ENCODE data around the gene DPP9. TPM values are rescaled to one million over a fixed set of nuclear protein-coding genes. Genes with fewer than 3 reads are reported as not detected.

The DPP9 gene
- 35.9 and 54.5 TPM in 2 replicates for total RNA-seq

GRCh38 chr19:4723595-4724514, at the start of gene DPP9:
DPP9 (minus strand) TSS chr19:4723842; CDS start chr19:4719906, 3,936 bp downstream.

DNA sequence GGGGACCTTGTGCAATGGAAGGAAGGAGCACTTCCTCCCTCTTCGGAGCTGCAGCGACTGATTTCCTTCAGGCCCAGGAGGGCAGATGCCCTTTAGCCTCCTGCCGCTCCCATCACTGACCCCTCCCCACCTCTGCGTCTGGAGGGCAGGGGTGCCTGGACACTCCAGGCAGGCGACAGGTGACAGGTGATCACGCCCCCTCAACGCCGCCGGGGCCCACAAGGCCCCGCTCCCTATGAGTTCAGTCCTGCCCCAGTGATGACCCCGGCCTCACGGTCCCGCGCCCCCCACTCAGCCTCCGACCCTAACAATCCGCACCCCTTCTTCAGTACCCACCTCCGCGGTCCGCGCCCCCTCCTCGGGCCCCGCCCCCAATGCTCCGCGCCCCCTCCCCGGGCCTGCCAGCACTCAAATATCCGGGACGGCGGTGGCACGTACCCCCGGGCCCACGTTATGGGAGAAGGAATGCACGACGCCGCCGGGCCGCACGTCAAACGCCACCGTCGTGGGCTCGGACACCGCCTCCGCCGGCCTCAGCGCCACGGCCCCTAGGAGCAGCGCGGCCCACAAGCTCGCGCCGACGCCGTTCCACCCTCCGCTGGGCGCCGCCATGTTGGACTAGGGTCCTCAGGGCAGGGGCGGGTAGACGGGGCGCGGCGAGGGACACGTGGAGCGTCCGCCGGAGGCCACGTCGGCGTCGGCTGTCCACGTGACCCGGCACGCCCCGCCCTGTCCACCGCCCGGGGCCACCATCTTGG, 53.7 kb downstream of the DPP9 start, which contains the start of gene MYDGF:
TSS of gene MYDGF (minus strand) at position 620 of the 758 bp plus-strand sequence. CDS start at position 612, 8 bp downstream.

DNA sequence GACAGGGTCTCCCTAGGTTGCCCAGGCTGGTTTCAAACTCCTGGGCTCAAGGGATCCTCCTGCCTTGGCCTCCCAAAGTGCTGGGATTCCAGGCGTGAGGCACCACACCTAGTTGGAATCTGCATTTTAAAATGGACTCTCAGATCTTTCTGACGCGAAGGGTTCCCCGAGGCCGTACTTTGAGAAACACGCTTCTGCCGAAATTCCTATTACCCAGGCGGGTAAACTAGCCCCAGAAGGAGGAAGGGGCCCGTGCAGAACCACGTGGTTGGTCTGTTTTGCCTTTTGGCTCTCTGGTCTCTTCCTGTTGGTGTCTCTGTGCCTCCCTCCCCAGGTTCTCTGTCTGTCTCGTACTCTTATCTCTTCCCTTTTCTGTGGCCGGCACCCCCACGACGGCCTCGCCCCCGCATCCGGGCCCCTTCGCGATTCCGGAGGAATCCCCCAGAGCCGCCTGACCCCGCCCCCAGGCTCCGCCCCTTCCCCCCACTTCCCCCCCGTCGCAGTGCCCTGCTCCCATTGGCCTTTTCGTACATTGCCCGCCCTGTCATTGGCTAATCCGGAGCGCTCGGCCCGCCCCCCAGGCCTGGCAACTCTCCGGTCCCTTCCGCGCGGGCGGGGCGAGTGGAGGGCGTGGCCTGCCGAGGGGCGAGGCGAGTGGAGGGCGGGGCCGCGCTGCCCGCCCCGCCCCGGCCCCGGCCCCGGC, 84.7 kb downstream of the DPP9 start, which contains the start of gene TNFAIP8L1:
TSS of gene TNFAIP8L1 (plus strand) at position 689 of the 703 bp plus-strand sequence. CDS start 12,354 bp downstream, outside the sequence.

Other genes with a start within 250 kb of the DPP9 start
- 0.47 and 3.7 TPM in 2 replicates for gene PLIN4, start 205.4 kb downstream of the DPP9 start, total RNA-seq
- gene PLIN5, start 188.6 kb downstream of the DPP9 start, total RNA-seq, result 1.1 TPM in 1 of 2 replicates, not detected in the other
- gene LRG1, start 183.8 kb downstream of the DPP9 start, total RNA-seq, result 0.23 and 2.4 TPM in 2 replicates
- gene SEMA6B, start 164.2 kb downstream of the DPP9 start, total RNA-seq, result 4.9 and 7.1 TPM in 2 replicates
- gene TNFAIP8L1, start 84.3 kb downstream of the DPP9 start, total RNA-seq, result 1.4 and 2.3 TPM in 2 replicates
- 71.8 and 118 TPM in 2 replicates for gene MYDGF, start 53.5 kb downstream of the DPP9 start, total RNA-seq
- 10.6 and 11.1 TPM in 2 replicates for gene FEM1A, start 67.9 kb upstream of the DPP9 start, total RNA-seq
- gene TICAM1, start 107.9 kb upstream of the DPP9 start, total RNA-seq, result 3.0 and 4.3 TPM in 2 replicates
- gene PLIN3, start 143.8 kb upstream of the DPP9 start, total RNA-seq, result 94.8 and 97.3 TPM in 2 replicates
- gene ARRDC5, start 179.1 kb upstream of the DPP9 start, total RNA-seq, result not detected in 2 replicates
- 5.3 and 5.7 TPM in 2 replicates for gene UHRF1, start 185.7 kb upstream of the DPP9 start, total RNA-seq
- 23.9 and 28.4 TPM in 2 replicates for gene KDM4B, start 245.3 kb upstream of the DPP9 start, total RNA-seq

Data from pericardium fibroblast (primary cell).